ENCODE results near the gene NPIPB8.
"Not testable (repeated sequence)": the region's sequence is repeated elsewhere in the genome, so short reads cannot be mapped to it uniquely, and the experiment has no call there.

The NPIPB8 gene

GRCh38 chr16:28693257-28693950 is 55.5 kb downstream of the NPIPB8 start:
- DNase-seq (ENCODE audit: insufficient read length, low spot score); FAIRE-seq: not testable (repeated sequence)

- not testable (repeated sequence) for FAIRE-seq; DNase-seq (ENCODE audit: insufficient read length, low spot score)
These were observed 61.9 kb downstream of the NPIPB8 start for GRCh38 chr16:28699792-28700191.

- not testable (repeated sequence) for FAIRE-seq; DNase-seq (ENCODE audit: insufficient read length, low spot score)
These were observed 62.5 kb downstream of the NPIPB8 start for GRCh38 chr16:28700349-28700748.

- DNase-seq (ENCODE audit: insufficient read length, low spot score): not testable (repeated sequence)
These were observed 63.5 kb downstream of the NPIPB8 start for GRCh38 chr16:28701384-28701783.

GRCh38 chr16:28704246-28704645 is 66.4 kb downstream of the NPIPB8 start:
- not testable (repeated sequence) for DNase-seq (ENCODE audit: insufficient read length, low spot score); FAIRE-seq

More at GRCh38 chr16:28701384-28701783, 63.5 kb downstream of the NPIPB8 start:
- not testable (repeated sequence) for FAIRE-seq
